HUES6 (cell line): Measurements from ENCODE around the gene GNG13.

Experiments used
- H3K27ac ChIP-seq: 2 replicates; pipeline ENCODE4 v1.7.0; 2013; ENCODE audit warnings: low read depth, mild to moderate bottlenecking, low read length, inconsistent platforms
- H3K27me3 ChIP-seq: 2 replicates; pipeline ENCODE4 v1.6.1; 2013; ENCODE audit warnings: low read length; ENCODE audit not compliant: control insufficient read depth, insufficient read depth
- H3K36me3 ChIP-seq: 2 replicates; pipeline ENCODE4 v1.6.1; 2013; ENCODE audit warnings: low read length; ENCODE audit not compliant: control insufficient read depth, insufficient read depth
- H3K4me1 ChIP-seq: 2 replicates; pipeline ENCODE4 v1.6.1; 2013; ENCODE audit warnings: low read length; ENCODE audit not compliant: control insufficient read depth, insufficient read depth
- H3K4me3 ChIP-seq: 2 replicates; pipeline ENCODE4 v1.5.1; 2013; ENCODE audit warnings: low read depth, low read length
- H3K9ac ChIP-seq: one replicate; pipeline ENCODE4 v1.6.1; 2013; ENCODE audit warnings: mild to moderate bottlenecking, low read length
- H3K9me3 ChIP-seq: 2 replicates; pipeline ENCODE4 v1.6.1; 2013; ENCODE audit warnings: low read depth, low read length; ENCODE audit not compliant: control insufficient read depth, insufficient read depth

The GNG13 gene

GRCh38 chr16:830871-831570 lies 30.5 kb upstream of the GNG13 start:
- Histone ChIP-seq H3K9me3 (peaks cover 6% of the 10 kb centered on the region), H3K9ac (no peak overlapping the region), H3K4me3 (no peak overlapping the region), H3K27me3 (no peaks in the 10 kb centered on the region), H3K4me1 (no peaks in the 10 kb centered on the region), H3K36me3 (no peaks in the 10 kb centered on the region), H3K27ac (no peak overlapping the region)

- Histone ChIP-seq H3K27ac (no peak overlapping the region), H3K9me3 (no peaks in the 10 kb centered on the region), H3K4me3 (no peak overlapping the region), H3K9ac (no peak overlapping the region), H3K4me1 (no peaks in the 10 kb centered on the region), H3K36me3 (no peaks in the 10 kb centered on the region), H3K27me3 (no peaks in the 10 kb centered on the region)
These were observed 29.8 kb upstream of the GNG13 start for GRCh38 chr16:830107-830870.

GRCh38 chr16:828891-829290 lies 28.4 kb upstream of the GNG13 start:
- no peaks in the 10 kb centered on the region for H3K27me3 ChIP-seq

GRCh38 chr16:827513-827912 lies 27.0 kb upstream of the GNG13 start:
- Histone ChIP-seq H3K9me3 (no peaks in the 10 kb centered on the region), H3K27me3 (no peaks in the 10 kb centered on the region), H3K4me1 (no peaks in the 10 kb centered on the region), H3K9ac (no peak overlapping the region), H3K36me3 (no peaks in the 10 kb centered on the region), H3K27ac (no peak overlapping the region), H3K4me3 (no peak overlapping the region)

More at GRCh38 chr16:828891-829290, 28.4 kb upstream of the GNG13 start:
- Histone ChIP-seq H3K27ac (no peak overlapping the region), H3K4me1 (no peaks in the 10 kb centered on the region), H3K4me3 (no peak overlapping the region), H3K36me3 (no peaks in the 10 kb centered on the region), H3K9me3 (no peaks in the 10 kb centered on the region), H3K9ac (no peak overlapping the region)

- no peaks in the 10 kb centered on the region for H3K4me1 ChIP-seq
These were observed 25.0 kb upstream of the GNG13 start for GRCh38 chr16:825341-826061.

GRCh38 chr16:824601-825000 lies 24.1 kb upstream of the GNG13 start:
- Histone ChIP-seq H3K4me1 (no peaks in the 10 kb centered on the region), H3K9me3 (no peaks in the 10 kb centered on the region), H3K36me3 (no peaks in the 10 kb centered on the region), H3K27me3 (no peaks in the 10 kb centered on the region), H3K9ac (no peak overlapping the region), H3K4me3 (no peak overlapping the region), H3K27ac (no peak overlapping the region)

More at GRCh38 chr16:825341-826061, 25.0 kb upstream of the GNG13 start:
- Histone ChIP-seq H3K36me3 (no peaks in the 10 kb centered on the region), H3K27me3 (no peaks in the 10 kb centered on the region), H3K9ac (no peak overlapping the region), H3K9me3 (no peaks in the 10 kb centered on the region), H3K27ac (no peak overlapping the region), H3K4me3 (no peak overlapping the region)

- Histone ChIP-seq H3K9ac (no peak overlapping the region), H3K27ac (no peak overlapping the region), H3K27me3 (no peaks in the 10 kb centered on the region), H3K9me3 (no peaks in the 10 kb centered on the region), H3K4me1 (no peaks in the 10 kb centered on the region), H3K36me3 (no peaks in the 10 kb centered on the region), H3K4me3 (no peak overlapping the region)
These were observed 23.7 kb upstream of the GNG13 start for GRCh38 chr16:824194-824593.

GRCh38 chr16:822909-823297 lies 22.4 kb upstream of the GNG13 start:
- H3K27me3 ChIP-seq, result no peaks in the 10 kb centered on the region
- no peak overlapping the region for H3K27ac ChIP-seq

GRCh38 chr16:822174-822908 lies 21.8 kb upstream of the GNG13 start:
- Histone ChIP-seq H3K4me3 (no peak overlapping the region), H3K27ac (no peak overlapping the region), H3K9me3 (peaks cover 3% of the 10 kb centered on the region; the same call in 1 of the 2 replicates), H3K4me1 (no peaks in the 10 kb centered on the region), H3K36me3 (no peaks in the 10 kb centered on the region), H3K9ac (no peak overlapping the region), H3K27me3 (no peaks in the 10 kb centered on the region)

More at GRCh38 chr16:822909-823297, 22.4 kb upstream of the GNG13 start:
- no peak overlapping the region for H3K4me3 ChIP-seq
- H3K9ac ChIP-seq, result no peak overlapping the region
- no peaks in the 10 kb centered on the region for H3K36me3 ChIP-seq
- H3K9me3 ChIP-seq, result peaks cover 3% of the 10 kb centered on the region; the same call in 1 of the 2 replicates
- H3K4me1 ChIP-seq, result no peaks in the 10 kb centered on the region

- no peaks in the 10 kb centered on the region for H3K4me1 ChIP-seq
- H3K36me3 ChIP-seq, result no peaks in the 10 kb centered on the region
- no peak overlapping the region for H3K4me3 ChIP-seq
- no peaks in the 10 kb centered on the region for H3K27me3 ChIP-seq
- peaks cover 3% of the 10 kb centered on the region; the same call in 1 of the 2 replicates for H3K9me3 ChIP-seq
- H3K9ac ChIP-seq, result no peak overlapping the region
- H3K27ac ChIP-seq, result no peak overlapping the region
These were observed 21.2 kb upstream of the GNG13 start for GRCh38 chr16:821751-822150.
